ENCODE measurements around the gene ADCK1. TPM values are rescaled to one million over a fixed set of nuclear protein-coding genes. Genes with fewer than 3 reads are reported as not detected.

The ADCK1 gene, protein sequence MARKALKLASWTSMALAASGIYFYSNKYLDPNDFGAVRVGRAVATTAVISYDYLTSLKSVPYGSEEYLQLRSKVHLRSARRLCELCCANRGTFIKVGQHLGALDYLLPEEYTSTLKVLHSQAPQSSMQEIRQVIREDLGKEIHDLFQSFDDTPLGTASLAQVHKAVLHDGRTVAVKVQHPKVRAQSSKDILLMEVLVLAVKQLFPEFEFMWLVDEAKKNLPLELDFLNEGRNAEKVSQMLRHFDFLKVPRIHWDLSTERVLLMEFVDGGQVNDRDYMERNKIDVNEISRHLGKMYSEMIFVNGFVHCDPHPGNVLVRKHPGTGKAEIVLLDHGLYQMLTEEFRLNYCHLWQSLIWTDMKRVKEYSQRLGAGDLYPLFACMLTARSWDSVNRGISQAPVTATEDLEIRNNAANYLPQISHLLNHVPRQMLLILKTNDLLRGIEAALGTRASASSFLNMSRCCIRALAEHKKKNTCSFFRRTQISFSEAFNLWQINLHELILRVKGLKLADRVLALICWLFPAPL
- 3.6 and 5.6 TPM in 2 replicates for total RNA-seq

GRCh38 chr14:77799863-77800730 is at the start of gene ADCK1:
Gene ADCK1 (plus strand): TSS chr14:77800109. CDS start chr14:77818979, 18,870 bp downstream.

DNA sequence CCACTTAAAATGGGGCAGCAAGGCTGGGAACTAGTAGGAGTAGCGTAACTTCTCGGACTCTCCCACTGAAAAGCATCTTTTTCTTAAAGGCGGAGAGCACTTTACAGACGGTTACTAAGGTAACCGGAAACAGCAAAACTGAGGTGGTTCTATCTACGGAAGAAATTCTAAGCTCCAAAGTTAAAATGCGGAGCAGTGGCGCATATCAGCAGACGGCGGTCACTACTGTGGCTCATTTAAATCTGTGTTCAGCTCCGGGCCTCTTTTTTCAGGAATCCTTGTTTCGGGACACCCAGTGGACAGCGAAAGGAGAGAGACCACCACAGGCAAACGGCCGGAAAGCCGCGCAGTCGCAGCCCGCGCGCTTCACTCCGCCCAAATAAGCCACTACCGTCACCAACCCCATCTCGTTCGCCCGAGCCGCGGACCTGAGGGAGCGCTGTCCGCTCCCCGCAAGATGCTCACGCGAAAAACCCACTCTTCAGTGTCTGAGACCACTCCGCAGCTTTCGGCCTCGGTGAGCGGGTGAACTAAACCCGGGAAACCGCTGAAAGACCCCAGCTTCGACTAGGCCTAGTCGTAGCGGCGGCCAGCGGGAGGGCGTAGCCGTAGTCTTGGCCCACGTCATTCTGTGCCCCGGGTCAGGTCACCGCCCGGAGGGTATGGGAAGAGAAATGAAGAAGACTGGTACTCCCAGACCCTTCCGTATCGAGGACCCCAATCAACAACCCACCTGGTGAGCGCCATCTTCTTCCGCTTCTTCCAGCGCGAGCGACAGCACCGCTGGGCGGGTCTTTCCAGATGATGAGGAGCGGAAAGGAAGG is 39.3 kb upstream of the ADCK1 start, which contains the start of gene SNW1:
TSS of gene SNW1 (minus strand) at position 776 of the 824 bp plus-strand sequence. CDS start at position 747, 29 bp downstream.

Small RNA genes lying within 50 kb of the gene (small RNA-seq; reads per million reads assigned to genes)
- not detected for gene RF00019

Other genes with a start within 250 kb of the ADCK1 start
- gene SPTLC2, start 183.5 kb upstream of the ADCK1 start, total RNA-seq, result 59.1 and 78.3 TPM in 2 replicates
- gene ALKBH1, start 92.1 kb upstream of the ADCK1 start, total RNA-seq, result 10.1 and 11.2 TPM in 2 replicates
- gene SLIRP, start 92.0 kb upstream of the ADCK1 start, total RNA-seq, result 99.3 and 178 TPM in 2 replicates
- gene SNW1, start 39.0 kb upstream of the ADCK1 start, total RNA-seq, result 52.9 and 69.1 TPM in 2 replicates